HG03103 (cell line): ENCODE measurements around the gene MYNN.
A peak's percentile ranks its signal among the peaks of the same experiment; 100 is the strongest.
"Not testable (repeated sequence)": the region's sequence is repeated elsewhere in the genome, so short reads cannot be mapped to it uniquely, and the experiment has no call there.

Experiments
- ATAC-seq: cut with Tn5 transposase; IDR thresholded peaks from one replicate; pipeline ENCODE4 v1.9.1; 2021; ENCODE audit warnings: low read depth; ENCODE audit not compliant: unreplicated experiment

MYNN gene

GRCh38 chr3:169772897-169773816, at the start of gene MYNN:
MYNN (plus strand) TSS chr3:169773396; CDS start chr3:169774296, 900 bp downstream.
- ATAC-seq, result peak; percentile 73

DNA sequence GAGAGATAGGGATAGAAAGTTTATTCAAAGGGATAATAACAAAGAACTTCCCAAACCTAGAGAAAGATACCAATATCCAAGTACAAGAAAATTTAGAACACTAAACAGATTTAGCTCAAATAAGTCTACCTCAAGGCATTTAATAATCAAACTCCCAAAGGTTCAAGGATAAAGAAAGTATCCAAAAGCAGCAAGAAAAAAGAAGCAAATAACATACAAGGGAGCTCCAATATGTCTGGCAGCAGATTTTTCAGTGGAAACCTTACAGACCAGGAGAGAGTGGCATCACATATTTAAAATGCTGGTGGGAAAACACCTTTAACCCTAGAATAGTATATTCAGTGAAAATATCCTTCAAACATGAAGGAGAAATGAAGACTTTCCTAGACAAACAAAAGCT, 41.3 kb upstream of the MYNN start:
- not testable (repeated sequence) for ATAC-seq

DNA sequence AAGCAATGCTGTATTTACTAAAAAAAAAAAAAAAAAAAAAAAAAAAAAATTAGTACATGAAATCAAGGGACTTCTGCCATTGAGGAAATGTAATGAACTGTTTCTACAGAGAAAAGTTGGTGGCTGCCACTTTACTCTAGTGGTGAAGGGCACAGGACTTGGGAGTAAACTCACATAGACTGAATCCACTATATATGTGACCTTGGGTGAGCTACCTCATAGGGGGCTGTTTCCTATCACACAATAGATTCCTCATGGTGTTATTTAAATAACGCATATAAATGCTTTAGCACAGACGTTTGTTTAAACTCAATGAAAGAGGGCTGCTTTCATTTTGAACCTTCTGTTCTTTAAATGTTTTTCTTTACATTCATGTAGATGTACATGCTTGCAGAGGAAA, 34.1 kb upstream of the MYNN start:
- no peak for ATAC-seq

DNA sequence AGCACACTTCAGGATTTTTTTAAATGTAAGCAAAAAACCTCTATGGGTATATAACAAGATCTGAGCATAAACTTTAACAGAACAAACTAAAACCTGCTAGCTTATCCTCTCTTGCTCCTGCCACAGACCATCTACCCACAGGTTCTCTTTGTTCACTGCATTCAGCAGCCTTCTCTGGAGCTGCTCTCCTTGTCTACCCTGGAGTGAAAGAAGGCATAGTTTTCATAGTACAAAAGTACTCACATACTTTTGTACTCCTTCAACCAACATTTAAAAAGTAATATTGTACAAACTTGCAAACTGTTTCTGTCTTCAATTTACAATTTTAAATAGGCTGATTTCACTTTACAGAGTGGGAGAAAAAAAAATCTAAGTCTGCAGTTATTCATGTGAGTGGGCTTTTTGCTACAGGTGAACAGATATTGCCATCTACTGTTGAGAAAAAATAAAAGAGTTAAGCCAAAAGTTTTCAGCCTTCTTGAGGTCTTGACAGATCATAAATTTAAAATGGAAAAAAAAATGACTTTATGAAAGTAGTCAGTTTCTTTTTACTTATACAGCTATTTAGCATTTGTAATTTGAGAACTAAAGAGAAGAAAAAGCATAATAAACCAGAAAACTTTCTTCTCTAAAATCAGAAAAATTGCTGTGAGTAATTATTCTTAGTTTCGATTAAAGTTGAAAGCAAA, 28.7 kb upstream of the MYNN start:
- no peak for ATAC-seq

GRCh38 chr3:169746924-169747323, 26.3 kb upstream of the MYNN start:
- no peak for ATAC-seq

DNA sequence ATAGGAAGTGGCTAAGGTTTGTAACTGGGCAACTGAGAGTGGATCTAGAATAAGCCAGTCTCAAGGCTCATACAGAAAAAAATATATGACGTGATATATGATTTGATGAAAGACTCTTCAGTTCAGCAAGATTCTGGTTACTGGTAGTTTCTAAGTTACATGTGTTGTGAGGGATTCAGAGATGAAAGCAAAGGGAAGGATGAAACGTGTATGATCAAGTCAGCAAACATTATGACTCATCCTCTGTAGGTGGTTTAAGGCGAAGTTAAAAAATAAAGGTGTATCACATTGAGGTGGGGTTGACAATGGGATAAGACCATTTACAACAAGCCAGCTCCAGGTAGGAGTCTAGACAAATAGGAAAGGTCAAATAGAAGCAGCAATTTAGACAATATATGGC, 24.5 kb upstream of the MYNN start:
- ATAC-seq, result no peak

DNA sequence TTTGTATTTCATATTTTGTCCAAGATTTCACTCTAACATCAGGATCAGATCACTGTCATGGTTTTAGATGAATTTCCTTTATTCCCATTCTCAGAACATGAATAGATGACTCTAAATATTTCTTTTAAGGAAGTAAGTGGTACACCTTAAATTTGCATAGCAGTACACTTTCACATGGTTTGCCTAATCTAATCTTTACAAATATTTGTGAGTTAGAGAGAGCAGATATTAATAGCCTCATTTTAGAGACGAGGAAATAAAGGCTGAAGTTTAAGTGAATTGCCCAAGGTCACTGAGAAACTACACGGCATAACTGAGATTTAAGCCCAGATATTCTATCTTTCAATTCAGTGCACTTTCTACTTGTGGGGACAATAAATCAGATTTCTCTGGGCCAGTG, 22.5 kb upstream of the MYNN start:
- no peak for ATAC-seq

- ATAC-seq, result no peak
Measured at GRCh38 chr3:169751875-169752274, 21.3 kb upstream of the MYNN start.

DNA sequence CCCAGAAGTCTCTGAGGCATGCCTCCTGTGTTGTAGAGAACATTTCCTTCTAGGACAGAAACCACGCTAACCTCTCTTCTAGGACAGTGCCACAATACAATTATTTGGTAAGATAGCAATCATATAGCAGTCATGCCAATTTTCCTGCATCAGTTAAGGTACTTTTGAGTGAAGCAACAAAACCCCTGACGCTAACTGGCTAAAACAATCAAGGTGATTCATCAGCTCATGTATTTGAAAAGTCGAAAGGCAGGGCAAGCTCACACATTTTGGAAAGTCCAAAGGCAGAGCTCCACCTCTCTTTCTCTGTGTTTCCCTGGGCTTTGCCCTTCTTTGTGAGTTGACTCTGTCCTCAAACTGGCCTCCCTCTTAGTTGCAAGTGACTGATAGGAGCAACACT, 18.5 kb upstream of the MYNN start:
- no peak for ATAC-seq

DNA sequence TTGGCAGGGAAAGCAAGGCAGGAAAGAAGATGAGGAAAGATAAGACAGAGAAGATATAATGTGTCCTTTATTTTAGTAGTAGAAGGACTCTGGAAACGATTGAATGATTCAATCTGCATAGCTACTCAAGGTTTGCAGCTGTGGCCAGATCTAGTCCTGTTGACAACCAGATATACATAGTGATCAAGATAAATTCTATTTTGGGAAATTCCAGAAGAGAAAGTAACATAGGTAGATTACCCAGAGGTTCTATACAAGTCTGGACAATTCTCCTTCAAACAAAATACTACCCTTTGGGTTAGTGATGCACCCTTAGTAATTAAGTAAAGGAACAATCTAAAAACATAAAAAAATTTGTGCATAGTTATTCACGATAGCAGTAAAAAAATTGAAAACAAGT, 17.7 kb upstream of the MYNN start:
- no peak for ATAC-seq

GRCh38 chr3:169758359-169758994, 14.7 kb upstream of the MYNN start:
- no peak for ATAC-seq

GRCh38 chr3:169759256-169759655, 13.9 kb upstream of the MYNN start:
- peak; percentile 47 for ATAC-seq

- ATAC-seq, result no peak
Measured at GRCh38 chr3:169760479-169760878, 12.7 kb upstream of the MYNN start.

DNA sequence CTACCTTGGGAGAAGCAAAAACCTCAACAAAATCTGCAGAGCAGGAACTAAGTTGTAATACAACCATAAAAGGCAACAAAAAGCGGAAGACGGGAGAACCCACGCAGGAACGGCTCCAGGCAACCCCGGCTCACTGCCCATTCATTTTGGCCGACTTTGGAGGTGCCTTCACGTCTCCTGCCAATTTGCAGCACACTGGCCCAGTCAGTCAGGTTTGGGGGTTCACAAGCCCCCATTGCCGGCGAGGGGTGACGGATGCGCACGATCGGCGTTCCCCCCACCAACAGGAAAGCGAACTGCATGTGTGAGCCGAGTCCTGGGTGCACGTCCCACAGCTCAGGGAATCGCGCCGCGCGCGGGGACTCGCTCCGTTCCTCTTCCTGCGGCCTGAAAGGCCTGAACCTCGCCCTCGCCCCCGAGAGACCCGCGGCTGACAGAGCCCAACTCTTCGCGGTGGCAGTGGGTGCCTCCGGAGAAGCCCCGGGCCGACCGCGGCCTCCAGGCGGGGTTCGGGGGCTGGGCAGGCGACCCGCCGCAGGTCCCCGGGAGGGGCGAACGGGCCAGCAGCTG, 8.8 kb upstream of the MYNN start:
- peak; percentile 32 for ATAC-seq

GRCh38 chr3:169764882-169765612, 8.1 kb upstream of the MYNN start, which contains the start of gene TERC:
TERC (minus strand) TSS chr3:169765060.
- ATAC-seq, result peak; percentile 56

GRCh38 chr3:169769287-169770181, 3.7 kb upstream of the MYNN start, which contains the start of gene ACTRT3:
ACTRT3 (minus strand) TSS chr3:169769561; CDS start chr3:169769520, 41 bp downstream.
- peak; percentile 23 for ATAC-seq

DNA sequence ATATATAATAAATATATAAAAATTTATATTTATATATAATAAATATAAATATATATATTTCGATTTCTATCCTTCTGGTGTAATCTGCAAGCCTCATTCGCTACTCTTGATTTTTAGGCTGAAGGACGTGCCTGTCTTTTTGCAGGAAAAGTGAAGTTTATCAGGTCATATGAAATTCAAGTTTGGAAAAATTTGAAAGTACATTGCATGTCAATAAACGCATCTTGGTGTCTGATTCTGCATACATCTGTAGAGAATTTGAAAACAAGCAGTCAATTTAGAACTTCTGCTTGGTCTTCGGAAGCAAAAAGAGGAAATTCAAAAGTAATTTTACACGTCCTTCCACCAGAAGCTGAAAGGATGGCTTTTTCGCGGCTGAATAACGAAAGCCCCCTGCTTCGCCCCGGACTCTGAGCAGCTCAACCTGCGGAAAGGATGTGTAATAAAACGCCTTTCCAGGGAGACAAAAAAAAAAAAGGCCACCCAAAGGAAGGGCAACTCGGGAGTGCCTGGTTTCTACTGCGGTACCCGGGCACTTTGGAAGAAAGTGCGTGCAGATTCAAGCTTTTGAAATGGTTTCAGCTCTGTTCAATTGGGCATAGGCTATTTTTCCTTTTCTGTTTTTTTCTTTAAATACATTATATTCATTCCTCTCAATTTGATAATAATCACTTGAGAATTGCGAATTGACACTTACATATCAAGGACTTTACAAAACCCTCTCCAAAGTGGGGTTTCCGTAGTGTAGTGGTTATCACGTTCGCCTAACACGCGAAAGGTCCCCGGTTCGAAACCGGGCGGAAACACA, 1.5 kb upstream of the MYNN start:
- no peak for ATAC-seq

- peak; percentile 8 for ATAC-seq
Measured at GRCh38 chr3:169772305-169772896, 795 bp upstream of the MYNN start.
